ENCODE results near the gene GCAT.

GCAT gene

GRCh38 chr22:37771081-37771480 is 36.7 kb upstream of the GCAT start:
- ATAC-seq: no peak
- TF ChIP-seq RARB (CRISPR knock-in tag; IDR thresholded peaks at IDR 0.05) (no peak), GLIS3 (CRISPR knock-in tag; IDR thresholded peaks at IDR 0.05) (no peak), TOX (CRISPR knock-in tag; IDR thresholded peaks at IDR 0.05; ENCODE audit: borderline replicate concordance) (no peak), CSDC2 (CRISPR knock-in tag; IDR thresholded peaks at IDR 0.05) (no peak), ZNF565 (CRISPR knock-in tag; conservative IDR thresholded peaks at IDR 0.05; ENCODE audit: low read depth) (no peak)

GRCh38 chr22:37771702-37772427 is 35.9 kb upstream of the GCAT start:
- TF ChIP-seq SNAI2 (CRISPR knock-in tag; IDR thresholded peaks at IDR 0.05) (no peak), TSHZ2 (CRISPR knock-in tag; IDR thresholded peaks at IDR 0.05) (no peak), CSRNP3 (CRISPR knock-in tag; IDR thresholded peaks at IDR 0.05) (no peak), RARB (CRISPR knock-in tag; IDR thresholded peaks at IDR 0.05) (no peak), ARNTL (CRISPR knock-in tag; IDR thresholded peaks at IDR 0.05; ENCODE audit: borderline replicate concordance, low read depth) (no peak)
- no peak for ATAC-seq

- TF ChIP-seq ZFP30 (CRISPR knock-in tag; IDR thresholded peaks at IDR 0.05) (no peak), BACH2 (CRISPR knock-in tag; IDR thresholded peaks at IDR 0.05; ENCODE audit: borderline replicate concordance) (no peak), SNAI2 (CRISPR knock-in tag; IDR thresholded peaks at IDR 0.05) (no peak), POU6F1 (CRISPR knock-in tag; IDR thresholded peaks at IDR 0.05; ENCODE audit: borderline replicate concordance, low read depth) (no peak), CREB5 (CRISPR knock-in tag; IDR thresholded peaks at IDR 0.05; ENCODE audit: low read depth) (no peak), ISL1 (CRISPR knock-in tag; IDR thresholded peaks at IDR 0.05) (no peak), ZNF70 (CRISPR knock-in tag; IDR thresholded peaks at IDR 0.05) (no peak), GLIS3 (CRISPR knock-in tag; IDR thresholded peaks at IDR 0.05) (no peak), ZC3H10 (CRISPR knock-in tag; IDR thresholded peaks at IDR 0.05) (no peak), TCF4 (CRISPR knock-in tag; IDR thresholded peaks at IDR 0.05; ENCODE audit: borderline replicate concordance) (no peak), RARB (CRISPR knock-in tag; IDR thresholded peaks at IDR 0.05) (no peak)
- ATAC-seq: no peak
Observed at GRCh38 chr22:37774728-37775127, 33.0 kb upstream of the GCAT start.

- no peak for ATAC-seq
- no peak for TF ChIP-seq GLIS3 (CRISPR knock-in tag; IDR thresholded peaks at IDR 0.05)
- TF ChIP-seq PPARA (CRISPR knock-in tag; IDR thresholded peaks at IDR 0.05; ENCODE audit: borderline replicate concordance): no peak
- TF ChIP-seq TSHZ2 (CRISPR knock-in tag; IDR thresholded peaks at IDR 0.05): no peak
- no peak for TF ChIP-seq RARB (CRISPR knock-in tag; IDR thresholded peaks at IDR 0.05)
- no peak for TF ChIP-seq PATZ1 (CRISPR knock-in tag; IDR thresholded peaks at IDR 0.05; ENCODE audit: borderline replicate concordance)
- no peak for TF ChIP-seq ZFP3 (CRISPR knock-in tag; IDR thresholded peaks at IDR 0.05)
- TF ChIP-seq ZNF565 (CRISPR knock-in tag; conservative IDR thresholded peaks at IDR 0.05; ENCODE audit: low read depth): no peak
- no peak for TF ChIP-seq POU6F1 (CRISPR knock-in tag; IDR thresholded peaks at IDR 0.05; ENCODE audit: borderline replicate concordance, low read depth)
Observed at GRCh38 chr22:37775785-37776638, 31.7 kb upstream of the GCAT start.

All from SK-N-SH treated with all-trans-retinoic acid at 6 μM for 48 hours (cell line).